GM12801 (cell line): Measurements from ENCODE around the gene INHBE.

Experiments
- TF ChIP-seq, protein P1 (sequence below): IDR thresholded peaks from one replicate; pipeline ENCODE4 v1.5.1; 2011; ENCODE audit warnings: control low read depth; ENCODE audit not compliant: insufficient read length; ENCODE audit errors: extremely low read depth

The INHBE gene

DNA sequence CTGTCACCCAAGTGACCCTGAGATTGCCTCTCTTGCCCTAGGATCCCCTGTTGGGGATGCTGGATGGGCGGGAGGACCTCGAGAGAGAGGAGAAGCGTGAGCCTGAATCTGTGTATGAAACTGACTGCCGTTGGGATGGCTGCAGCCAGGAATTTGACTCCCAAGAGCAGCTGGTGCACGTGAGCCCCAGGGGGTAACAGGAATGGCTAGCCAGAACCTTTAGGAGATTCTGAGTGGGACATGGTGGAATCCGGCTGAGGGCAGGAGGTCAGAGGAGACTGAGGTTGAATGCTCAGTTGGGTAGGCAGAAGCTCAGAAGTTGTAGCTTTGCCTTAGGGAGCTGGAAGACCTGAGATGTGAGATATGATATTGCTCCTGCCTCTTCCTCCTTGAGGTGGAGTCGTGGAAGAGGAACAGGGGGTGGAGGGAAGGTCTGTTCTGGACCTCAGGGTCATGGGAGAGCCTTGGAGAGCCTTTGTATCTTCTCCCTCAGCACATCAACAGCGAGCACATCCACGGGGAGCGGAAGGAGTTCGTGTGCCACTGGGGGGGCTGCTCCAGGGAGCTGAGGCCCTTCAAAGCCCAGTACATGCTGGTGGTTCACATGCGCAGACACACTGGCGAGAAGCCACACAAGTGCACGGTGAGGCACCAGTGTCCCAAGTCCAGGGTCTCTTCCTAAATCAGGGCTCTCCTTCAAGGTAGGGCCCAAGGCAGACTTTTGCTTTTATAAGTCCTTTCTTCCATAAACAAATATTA lies 10.8 kb downstream of the INHBE start:
- TF ChIP-seq, protein P1, sequence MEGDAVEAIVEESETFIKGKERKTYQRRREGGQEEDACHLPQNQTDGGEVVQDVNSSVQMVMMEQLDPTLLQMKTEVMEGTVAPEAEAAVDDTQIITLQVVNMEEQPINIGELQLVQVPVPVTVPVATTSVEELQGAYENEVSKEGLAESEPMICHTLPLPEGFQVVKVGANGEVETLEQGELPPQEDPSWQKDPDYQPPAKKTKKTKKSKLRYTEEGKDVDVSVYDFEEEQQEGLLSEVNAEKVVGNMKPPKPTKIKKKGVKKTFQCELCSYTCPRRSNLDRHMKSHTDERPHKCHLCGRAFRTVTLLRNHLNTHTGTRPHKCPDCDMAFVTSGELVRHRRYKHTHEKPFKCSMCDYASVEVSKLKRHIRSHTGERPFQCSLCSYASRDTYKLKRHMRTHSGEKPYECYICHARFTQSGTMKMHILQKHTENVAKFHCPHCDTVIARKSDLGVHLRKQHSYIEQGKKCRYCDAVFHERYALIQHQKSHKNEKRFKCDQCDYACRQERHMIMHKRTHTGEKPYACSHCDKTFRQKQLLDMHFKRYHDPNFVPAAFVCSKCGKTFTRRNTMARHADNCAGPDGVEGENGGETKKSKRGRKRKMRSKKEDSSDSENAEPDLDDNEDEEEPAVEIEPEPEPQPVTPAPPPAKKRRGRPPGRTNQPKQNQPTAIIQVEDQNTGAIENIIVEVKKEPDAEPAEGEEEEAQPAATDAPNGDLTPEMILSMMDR, result no peak

DNA sequence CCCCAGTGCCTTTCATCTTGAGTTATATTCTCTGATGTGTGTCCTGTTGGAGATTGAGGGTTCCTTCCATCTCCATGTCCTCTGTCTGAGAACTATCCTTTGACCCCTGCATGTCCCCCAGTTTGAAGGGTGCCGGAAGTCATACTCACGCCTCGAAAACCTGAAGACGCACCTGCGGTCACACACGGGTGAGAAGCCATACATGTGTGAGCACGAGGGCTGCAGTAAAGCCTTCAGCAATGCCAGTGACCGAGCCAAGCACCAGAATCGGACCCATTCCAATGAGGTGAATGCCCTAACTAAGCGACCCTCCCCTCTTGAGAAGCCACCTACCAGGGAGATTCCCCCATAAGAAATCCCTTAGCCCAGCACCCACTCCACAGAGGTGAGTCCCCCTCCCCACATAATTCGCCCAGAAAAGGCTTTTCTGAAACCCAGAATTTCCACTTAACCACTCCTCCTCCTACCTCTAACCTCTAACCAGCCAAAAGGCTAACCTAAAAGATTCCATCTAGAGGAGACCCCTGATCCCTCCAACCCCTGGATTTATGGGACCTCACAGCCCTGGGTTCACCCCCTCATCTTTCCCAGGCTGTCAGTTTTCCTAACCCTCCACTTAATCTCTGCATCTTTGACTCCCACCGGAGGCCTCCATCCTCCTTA lies 12.2 kb downstream of the INHBE start:
- TF ChIP-seq, protein P1, result no peak

DNA sequence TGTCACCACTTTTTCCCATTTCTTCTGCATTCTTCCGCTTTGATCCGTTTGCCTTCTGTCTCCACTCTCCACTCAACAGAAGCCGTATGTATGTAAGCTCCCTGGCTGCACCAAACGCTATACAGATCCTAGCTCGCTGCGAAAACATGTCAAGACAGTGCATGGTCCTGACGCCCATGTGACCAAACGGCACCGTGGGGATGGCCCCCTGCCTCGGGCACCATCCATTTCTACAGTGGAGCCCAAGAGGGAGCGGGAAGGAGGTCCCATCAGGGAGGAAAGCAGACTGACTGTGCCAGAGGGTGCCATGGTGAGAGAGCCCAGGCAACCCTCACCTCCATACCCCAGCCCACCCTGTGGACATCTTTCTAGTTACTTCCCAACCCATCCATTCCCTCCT lies 12.8 kb downstream of the INHBE start:
- TF ChIP-seq, protein P1, result no peak

DNA sequence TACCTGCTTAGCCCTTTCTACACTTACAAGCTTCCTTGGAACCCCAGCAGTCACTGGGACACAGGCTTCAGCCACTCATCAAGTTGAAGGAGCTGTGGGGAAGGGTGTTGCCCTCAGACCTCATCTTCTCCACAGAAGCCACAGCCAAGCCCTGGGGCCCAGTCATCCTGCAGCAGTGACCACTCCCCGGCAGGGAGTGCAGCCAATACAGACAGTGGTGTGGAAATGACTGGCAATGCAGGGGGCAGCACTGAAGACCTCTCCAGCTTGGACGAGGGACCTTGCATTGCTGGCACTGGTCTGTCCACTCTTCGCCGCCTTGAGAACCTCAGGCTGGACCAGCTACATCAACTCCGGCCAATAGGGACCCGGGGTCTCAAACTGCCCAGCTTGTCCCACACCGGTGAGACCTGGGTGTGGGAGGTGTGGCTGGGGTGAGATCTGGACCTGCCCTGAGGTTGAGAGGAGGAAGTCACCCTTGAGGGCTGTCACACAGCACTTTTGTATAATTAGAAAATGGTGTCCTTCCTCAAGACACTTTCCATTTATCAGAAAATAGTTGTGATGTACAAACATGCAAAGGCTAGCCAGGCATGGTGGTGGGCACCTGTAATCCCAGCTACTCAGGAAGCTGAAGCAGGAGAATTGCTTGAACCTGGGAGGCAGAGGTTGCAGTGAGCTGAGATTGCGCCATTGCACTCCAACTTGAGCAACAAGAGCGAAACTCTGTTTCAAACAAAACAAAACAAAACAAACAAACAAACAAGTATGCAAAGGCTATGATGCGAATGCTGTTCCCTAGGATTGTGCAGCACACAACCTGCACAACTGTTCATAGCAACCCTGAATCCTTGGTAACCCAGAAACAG lies 14.4 kb downstream of the INHBE start:
- TF ChIP-seq, protein P1, result no peak

DNA sequence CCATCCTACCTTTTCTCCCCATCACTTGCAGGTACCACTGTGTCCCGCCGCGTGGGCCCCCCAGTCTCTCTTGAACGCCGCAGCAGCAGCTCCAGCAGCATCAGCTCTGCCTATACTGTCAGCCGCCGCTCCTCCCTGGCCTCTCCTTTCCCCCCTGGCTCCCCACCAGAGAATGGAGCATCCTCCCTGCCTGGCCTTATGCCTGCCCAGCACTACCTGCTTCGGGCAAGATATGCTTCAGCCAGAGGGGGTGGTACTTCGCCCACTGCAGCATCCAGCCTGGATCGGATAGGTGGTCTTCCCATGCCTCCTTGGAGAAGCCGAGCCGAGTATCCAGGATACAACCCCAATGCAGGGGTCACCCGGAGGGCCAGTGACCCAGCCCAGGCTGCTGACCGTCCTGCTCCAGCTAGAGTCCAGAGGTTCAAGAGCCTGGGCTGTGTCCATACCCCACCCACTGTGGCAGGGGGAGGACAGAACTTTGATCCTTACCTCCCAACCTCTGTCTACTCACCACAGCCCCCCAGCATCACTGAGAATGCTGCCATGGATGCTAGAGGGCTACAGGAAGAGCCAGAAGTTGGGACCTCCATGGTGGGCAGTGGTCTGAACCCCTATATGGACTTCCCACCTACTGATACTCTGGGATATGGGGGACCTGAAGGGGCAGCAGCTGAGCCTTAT lies 15.3 kb downstream of the INHBE start:
- TF ChIP-seq, protein P1, result no peak

DNA sequence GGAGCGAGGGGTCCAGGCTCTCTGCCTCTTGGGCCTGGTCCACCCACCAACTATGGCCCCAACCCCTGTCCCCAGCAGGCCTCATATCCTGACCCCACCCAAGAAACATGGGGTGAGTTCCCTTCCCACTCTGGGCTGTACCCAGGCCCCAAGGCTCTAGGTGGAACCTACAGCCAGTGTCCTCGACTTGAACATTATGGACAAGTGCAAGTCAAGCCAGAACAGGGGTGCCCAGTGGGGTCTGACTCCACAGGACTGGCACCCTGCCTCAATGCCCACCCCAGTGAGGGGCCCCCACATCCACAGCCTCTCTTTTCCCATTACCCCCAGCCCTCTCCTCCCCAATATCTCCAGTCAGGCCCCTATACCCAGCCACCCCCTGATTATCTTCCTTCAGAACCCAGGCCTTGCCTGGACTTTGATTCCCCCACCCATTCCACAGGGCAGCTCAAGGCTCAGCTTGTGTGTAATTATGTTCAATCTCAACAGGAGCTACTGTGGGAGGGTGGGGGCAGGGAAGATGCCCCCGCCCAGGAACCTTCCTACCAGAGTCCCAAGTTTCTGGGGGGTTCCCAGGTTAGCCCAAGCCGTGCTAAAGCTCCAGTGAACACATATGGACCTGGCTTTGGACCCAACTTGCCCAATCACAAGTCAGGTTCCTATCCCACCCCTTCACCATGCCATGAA lies 16.0 kb downstream of the INHBE start:
- TF ChIP-seq, protein P1, result no peak
